CD4-positive, alpha-beta T cell treated with Interferon gamma for 1 hour (primary cell): ENCODE measurements around the gene POLR2L.

ENCODE experiments used
- DNase-seq: peaks from one replicate; pipeline ENCODE4 v3.0.0-alpha.2; 2020

The POLR2L gene

DNA sequence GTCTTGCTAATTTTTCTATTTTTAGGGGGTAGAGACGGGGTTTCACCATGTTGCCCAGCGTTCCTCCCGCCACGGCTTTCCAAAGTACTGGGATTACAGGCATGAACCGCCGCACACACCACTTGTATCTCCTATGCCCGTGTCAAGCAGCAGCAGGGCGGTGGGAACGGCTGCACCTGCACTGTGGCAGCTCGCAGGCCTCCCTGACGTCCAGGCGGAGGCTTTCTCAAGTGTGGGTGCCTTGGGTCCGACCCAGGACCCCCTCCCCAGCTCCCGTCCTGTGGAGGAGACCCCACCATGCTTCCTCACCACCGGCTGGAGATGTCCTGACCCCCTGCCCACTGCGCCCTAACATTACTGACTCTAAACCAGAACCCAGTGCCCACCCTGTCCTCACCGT is 26.1 kb upstream of the POLR2L start:
- DNase-seq: no peak

DNA sequence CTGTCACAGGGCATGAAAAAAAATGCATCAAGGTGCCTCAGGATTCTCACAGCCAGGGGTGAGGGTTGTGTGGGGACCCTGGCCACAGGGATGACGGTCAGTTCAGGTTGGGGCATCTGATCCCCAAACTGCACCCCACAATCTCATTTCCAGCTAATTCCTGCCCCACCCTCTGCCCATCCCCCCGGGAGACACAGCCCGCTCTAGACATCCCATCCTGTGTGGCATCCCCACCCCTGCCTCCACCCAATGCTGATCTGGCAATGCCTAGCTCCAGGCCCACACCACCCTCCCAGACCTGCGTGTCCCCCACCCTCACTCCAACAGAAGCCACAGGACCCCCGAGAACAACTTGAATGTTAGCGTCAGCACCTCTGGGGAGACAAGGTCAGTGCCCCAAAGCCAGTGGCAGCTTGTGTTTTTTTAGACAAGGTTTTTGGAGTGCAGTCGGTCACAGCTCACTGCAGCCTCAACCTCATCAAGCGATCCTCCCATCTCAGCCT is 25.6 kb upstream of the POLR2L start:
- DNase-seq: no peak

GRCh38 chr11:866481-866880 is 24.2 kb upstream of the POLR2L start:
- no peak for DNase-seq

DNA sequence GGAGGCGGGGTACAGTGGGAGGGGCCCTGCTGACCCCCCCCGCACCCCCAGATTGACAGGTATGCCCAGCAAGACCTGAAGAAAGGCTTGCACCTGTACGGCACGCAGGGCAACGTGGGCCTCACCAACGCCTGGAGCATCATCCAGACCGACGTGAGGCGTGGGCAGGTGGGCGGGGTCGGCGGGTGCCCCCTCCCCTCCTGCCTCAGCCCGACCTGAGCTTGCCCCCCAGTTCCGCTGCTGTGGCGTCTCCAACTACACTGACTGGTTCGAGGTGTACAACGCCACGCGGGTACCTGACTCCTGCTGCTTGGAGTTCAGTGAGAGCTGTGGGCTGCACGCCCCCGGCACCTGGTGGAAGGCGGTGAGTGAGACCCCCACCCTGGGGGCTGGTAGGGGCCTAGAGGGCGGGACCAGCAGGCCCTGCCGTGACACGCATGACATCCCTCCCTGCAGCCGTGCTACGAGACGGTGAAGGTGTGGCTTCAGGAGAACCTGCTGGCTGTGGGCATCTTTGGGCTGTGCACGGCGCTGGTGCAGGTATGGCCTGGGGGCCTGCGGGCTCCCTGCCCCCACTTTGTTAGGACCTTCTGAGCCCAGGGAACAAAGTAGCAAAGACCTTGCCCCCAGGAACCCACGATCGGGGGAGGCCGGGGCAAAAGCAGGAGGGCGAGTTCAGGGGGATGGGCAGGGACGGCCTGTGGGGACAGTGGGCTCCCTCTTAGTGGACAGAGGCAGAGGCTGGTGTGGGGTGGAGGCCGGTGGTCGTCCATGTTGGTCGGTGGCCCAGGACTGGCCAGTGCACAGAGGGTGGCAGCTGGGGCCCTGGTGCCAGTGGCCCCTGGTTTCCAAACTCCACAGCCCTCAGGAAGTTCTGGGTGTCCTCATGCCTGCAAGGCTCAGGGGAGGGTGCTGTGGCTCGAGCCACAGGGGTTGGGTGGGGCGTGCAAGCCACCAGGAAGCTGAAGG is 23.4 kb upstream of the POLR2L start:
- no peak for DNase-seq

GRCh38 chr11:864898-865297 is 22.6 kb upstream of the POLR2L start:
- DNase-seq: no peak

DNA sequence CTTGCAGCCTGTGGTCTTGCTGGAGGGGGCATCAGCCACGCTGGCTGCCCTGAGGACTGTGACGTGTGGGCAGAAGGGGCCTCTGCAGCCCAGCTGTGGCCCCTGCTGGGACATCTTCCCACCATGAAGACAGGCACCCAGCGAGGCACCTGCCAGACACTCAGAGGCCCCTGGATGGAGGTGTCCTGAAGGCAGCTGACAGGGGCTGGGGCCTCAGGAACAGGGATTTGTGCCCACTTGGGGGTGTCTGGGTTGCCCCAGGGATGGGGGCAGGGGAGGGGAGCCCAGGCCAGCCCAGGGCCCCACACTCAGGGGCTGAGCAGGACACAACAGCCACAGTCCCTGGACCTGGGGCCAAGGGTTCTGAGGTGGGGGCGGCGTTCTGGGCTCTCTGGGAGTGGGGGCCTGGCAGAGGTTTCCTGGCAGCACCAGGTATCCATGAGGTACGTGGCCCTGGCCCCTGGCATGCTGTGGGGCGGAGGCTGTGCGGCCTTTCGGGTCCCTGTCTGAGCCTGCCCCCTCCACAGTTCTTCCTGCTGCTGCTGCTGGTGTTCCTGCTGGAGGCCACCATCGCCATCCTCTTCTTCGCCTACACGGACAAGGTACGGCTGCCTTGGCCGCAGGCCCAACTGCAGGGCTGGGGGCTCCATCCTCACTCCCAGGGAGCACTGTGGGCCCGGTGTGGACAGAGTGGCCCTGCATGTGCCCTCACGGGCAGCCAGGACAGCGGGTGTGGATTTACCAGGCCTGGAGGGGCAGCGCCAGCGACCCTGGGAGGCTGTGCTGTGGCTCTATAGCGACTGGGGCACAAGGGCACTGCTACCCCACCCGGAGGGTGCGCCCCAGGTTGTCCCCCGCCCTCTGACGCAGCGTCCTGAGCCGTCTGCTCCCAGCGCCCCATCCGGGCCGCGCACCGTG is 21.8 kb upstream of the POLR2L start:
- no peak for DNase-seq

DNA sequence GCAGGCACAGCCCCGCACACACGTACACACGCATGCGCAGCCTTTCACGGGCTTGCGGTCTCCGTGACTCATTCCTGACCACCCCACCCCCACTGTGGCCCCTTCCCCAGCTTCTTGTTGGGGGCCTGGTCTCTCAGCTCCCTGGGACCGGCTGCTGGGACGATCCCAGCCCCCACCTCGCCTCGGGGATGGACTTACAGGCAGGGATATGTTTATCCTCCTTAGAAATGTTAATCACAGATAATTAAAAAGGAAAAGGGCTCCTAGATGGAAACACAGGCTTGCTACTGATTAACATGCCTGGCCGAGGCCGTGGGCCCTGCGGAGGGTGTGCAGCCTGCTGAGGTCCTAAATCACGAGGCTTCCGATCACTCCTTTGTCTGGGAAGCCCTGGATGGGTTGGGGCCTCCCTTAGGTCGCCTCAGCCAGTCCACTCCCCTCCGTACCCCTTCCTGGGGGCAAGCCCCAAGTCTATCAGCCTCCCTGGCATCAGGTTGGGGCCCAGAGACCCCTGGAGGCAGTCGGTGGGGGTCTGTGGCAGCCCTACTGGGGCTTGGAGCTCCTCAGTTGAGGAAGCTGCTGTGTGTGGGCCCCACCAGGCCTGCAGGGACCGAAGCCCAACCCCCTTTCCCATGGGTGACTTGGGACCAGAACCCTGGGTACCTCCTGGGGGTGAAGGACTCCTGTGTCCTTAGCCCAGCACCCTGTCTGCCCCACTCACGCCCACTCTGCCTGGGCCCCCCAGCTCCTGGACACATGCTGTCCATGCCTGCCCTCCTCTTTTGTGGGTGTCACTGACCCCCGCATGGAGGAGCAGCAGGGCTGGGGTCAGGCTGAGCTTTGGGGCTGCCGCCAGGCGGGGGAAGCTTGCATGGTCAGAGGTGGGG is 20.9 kb upstream of the POLR2L start:
- no peak for DNase-seq

GRCh38 chr11:862696-863022 is 20.3 kb upstream of the POLR2L start:
- no peak for DNase-seq

GRCh38 chr11:862081-862661 is 19.8 kb upstream of the POLR2L start:
- DNase-seq: no peak

DNA sequence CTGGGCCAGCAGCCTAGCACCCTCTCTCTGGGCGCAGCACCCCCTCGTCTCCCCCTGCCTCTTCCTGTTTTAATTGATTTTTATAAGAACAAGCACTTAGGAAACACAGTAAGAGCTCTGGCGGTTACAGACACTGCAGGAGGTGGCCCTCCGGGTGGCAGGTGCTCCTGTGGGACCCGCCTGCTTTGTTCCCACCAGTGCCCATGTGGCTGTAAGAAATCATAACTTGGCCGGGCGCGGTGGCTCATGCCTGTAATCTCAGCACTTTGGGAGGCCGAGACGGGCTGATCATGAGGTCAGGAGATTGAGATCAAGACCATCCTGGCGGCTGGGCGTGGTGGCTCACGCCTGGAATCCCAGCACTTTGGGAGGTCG is 18.8 kb upstream of the POLR2L start:
- no peak for DNase-seq

DNA sequence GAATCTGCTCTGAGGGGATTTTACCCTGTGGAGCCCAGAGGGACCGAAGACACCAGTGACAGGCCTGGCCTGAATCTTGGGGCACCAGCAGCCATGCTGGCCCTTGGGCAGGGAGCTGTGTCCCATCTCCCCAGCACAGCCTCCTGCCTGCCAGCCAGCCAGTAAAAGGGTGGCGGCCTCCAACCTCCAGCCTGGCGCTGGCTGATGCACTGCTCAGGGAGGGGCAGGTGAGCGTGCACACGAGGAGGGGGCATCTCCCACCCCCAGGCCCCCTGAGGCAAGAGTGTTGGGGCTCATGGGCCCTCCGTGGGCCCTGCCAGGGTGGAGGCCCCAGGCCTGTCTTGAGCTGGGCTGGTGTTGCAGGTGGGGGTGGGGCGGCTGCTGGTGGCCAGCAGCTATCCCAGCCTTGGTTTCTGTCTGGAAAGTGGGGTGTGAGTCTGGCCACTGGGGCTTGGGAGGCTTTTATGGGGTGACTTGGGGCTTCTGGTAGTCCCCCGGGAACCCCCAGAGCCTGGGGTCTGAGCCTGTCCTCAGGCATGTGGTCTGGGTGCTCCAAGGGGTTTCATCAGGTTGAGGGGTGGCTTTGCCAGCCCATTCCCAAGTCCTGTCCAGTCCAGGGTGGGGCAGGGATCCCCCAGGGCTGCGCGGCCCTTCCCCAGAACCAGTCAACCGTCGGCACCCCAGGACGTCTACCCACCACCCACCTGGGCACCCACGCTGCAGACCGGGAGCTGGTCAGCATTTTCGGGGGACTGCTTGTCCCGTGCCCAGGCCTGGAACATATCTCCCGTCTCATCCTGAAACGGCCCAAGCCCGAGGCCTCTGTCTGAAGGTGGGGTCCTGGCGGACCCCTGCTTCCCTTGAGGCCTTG is 18.1 kb upstream of the POLR2L start:
- DNase-seq: no peak

DNA sequence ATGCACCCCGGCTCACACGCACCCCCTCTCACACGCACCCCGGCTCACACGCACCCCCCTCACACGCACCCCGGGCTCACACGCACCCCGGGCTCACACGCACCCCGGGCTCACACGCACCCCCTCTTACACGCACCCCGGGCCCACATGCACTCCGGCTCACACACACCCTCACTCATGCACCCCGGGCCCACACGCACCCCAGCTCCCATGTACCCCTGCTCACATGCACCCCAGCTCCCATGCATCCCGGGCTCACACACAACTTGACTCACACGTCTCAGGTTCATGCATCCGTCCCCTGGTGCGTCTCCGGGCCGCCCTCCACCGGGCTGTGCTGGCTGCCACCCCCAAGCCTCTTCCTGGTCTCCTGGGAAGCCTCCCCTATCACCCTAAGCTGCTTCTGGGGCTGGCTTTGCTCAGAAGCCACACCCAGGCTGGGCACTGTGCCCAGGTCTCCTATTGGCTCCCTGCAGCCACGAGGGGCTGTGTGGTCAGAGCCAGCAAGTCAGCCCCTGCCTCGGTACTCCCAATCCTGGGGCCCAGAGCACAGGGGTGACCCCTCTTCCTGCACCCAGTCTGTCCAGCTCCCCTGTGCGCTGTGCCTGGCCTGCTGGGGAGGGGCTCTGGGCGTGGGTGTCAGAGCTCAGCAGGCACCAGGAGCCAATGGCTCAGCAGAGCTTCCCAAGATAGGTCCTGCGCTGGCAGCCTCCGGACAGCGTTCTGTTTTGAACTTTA is 17.2 kb upstream of the POLR2L start:
- no peak for DNase-seq

GRCh38 chr11:858762-859339 is 16.5 kb upstream of the POLR2L start:
- DNase-seq: no peak

DNA sequence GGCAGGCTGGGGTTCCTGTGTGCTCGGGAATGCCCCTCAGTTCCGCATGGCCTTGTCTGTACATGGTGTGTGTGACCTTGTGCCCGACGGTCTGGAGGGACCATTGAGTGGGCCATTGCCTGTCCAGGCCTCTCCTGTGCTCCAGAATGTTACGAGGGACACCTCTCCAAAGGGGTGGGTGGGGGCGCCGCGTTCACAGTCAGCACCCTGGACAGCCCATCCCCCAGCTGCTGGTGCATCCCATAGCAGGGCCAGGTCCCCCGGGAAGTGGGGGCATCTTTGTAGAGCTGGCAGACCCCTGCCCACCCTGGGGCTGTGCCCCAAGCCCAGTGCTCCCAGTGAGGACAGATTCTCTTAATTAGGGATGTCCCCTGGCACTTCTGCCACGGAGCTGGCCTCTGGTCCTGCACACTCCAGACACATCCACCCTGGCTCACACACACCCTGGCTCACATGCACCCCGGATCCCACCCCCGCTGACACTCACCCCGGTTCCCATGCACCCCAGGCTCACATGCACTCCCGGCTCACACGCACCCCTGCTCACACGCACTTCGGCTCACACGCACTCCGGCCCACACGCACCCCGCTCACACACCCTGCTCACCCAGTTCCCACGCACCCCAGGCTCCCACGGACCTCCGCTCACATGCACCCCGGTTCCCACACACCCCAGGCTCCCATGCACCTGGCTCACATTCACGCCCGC is 15.9 kb upstream of the POLR2L start:
- DNase-seq: no peak

GRCh38 chr11:856397-856796 is 14.1 kb upstream of the POLR2L start:
- DNase-seq: no peak

- no peak for DNase-seq
These were observed 13.5 kb upstream of the POLR2L start for GRCh38 chr11:855796-856195.

GRCh38 chr11:855330-855674 is 13.0 kb upstream of the POLR2L start:
- no peak for DNase-seq

DNA sequence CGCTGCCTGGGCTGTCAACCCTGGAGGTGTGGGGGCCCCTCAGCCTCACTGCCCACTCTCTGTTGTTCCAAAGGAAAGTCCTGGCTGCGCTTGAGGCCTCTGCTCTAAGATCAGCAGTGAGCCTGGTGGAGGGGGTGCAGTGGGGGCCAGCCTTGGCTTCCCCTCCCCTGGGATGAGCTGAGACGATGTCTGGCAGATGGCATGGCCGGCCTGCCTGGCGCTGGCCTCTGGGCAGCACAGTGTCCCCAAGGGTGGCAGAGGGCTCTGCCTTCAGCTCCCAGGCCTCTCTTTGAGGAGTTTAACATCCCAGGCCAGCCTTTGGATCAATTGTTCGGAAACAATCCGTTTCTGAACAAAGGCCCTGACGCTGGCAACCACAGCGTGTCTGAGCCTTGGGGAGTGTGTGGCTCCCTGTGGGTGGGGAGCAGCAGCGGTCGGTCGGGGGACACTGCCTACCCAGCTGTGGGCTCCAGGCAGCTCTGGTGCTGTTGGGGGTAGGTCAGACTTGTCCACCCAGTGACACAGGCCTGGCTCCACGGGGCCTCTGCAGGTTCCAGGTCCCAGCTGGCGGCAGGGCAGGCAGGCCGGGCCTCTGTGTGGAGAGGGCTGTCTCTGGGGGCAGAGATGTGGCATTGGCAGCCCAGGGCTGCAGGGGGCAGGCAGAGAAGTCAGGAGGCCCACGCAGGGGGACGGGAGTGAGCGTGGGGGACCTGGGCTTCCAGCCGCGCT is 12.4 kb upstream of the POLR2L start:
- DNase-seq: no peak
